ENCODE results near the gene MRPL1. TPM values are rescaled to one million over a fixed set of nuclear protein-coding genes. Genes with fewer than 3 reads are reported as not detected.

Gene MRPL1
- total RNA-seq, 2 experiments from 2014 or later, result 22.6 to 37.4 TPM

- no peak overlapping the region for H2AFZ ChIP-seq (ENCODE audit: low read length)
- ChIA-PET CTCF (ENCODE audit: unreplicated experiment) (no interaction called here), POLR2A (interaction anchor here (0.6 to 1.7 kb wide), 4 partner anchors 12 to 105 kb away, joined by 3 to 4 read pairs (median 4); no protein-coding TSS in a partner anchor)
- no peak for DNase-seq (ENCODE audit: low spot score)
- H4K20me1 ChIP-seq (ENCODE audit: insufficient read depth, low read length), result no peaks in the 10 kb centered on the region
- no peak for TF ChIP-seq CTCF (conservative IDR thresholded peaks at IDR 0.05; ENCODE audit: low read length)
- TF ChIP-seq EZH2phosphoT487 (IDR thresholded peaks at IDR 0.05; ENCODE audit: borderline replicate concordance, low read depth, low read length), result no peak
- H3K79me2 ChIP-seq (ENCODE audit: insufficient read depth, low read depth, low read length), result no peaks in the 10 kb centered on the region
- intact Hi-C loops (cut with micrococcal nuclease; ENCODE audit: unreplicated experiment), result no loop called here
- H3K4me2 ChIP-seq (ENCODE audit: low read length), result no peak overlapping the region
- no TSS peak for BruUV-seq (replicated peaks)
- no peak overlapping the region for H3K4me3 ChIP-seq (ENCODE audit: low read depth, low read length, poor library complexity, severe bottlenecking)
- H3K36me3 ChIP-seq (ENCODE audit: insufficient read depth, low read length), result no peaks in the 10 kb centered on the region
- H3K9me2 ChIP-seq (ENCODE audit: insufficient read depth, low read length), result no peaks in the 10 kb centered on the region
- H3K27ac ChIP-seq (ENCODE audit: low read depth, low read length, poor library complexity, severe bottlenecking), result no peak overlapping the region
- peaks cover 16% of the 10 kb centered on the region for H3K4me1 ChIP-seq (ENCODE audit: insufficient read depth, low read length, poor library complexity, severe bottlenecking)
- no peaks in the 10 kb centered on the region for H3K9me3 ChIP-seq (ENCODE audit: low read length)
Observed at GRCh38 chr4:77848508-77848907, 14.1 kb upstream of the MRPL1 start.

- CTCF ChIA-PET (ENCODE audit: unreplicated experiment), result no interaction called here
- Histone ChIP-seq H3K9me2 (ENCODE audit: insufficient read depth, low read length) (no peaks in the 10 kb centered on the region), H3K4me2 (ENCODE audit: low read length) (no peak overlapping the region), H3K36me3 (ENCODE audit: insufficient read depth, low read length) (no peaks in the 10 kb centered on the region), H4K20me1 (ENCODE audit: insufficient read depth, low read length) (no peaks in the 10 kb centered on the region), H2AFZ (ENCODE audit: low read length) (no peak overlapping the region), H3K27ac (ENCODE audit: low read depth, low read length, poor library complexity, severe bottlenecking) (no peak overlapping the region), H3K9me3 (ENCODE audit: low read length) (no peaks in the 10 kb centered on the region), H3K79me2 (ENCODE audit: insufficient read depth, low read depth, low read length) (no peaks in the 10 kb centered on the region), H3K4me3 (ENCODE audit: low read depth, low read length, poor library complexity, severe bottlenecking) (no peak overlapping the region), H3K4me1 (ENCODE audit: insufficient read depth, low read length, poor library complexity, severe bottlenecking) (peaks cover 13% of the 10 kb centered on the region)
- intact Hi-C loops (cut with micrococcal nuclease; ENCODE audit: unreplicated experiment), result no loop called here
- no peak for DNase-seq (ENCODE audit: low spot score)
- POLR2A ChIA-PET, result interaction anchor here (0.6 to 1.7 kb wide), 4 partner anchors 13 to 106 kb away, joined by 3 to 4 read pairs (median 4); no protein-coding TSS in a partner anchor
- TF ChIP-seq EZH2phosphoT487 (IDR thresholded peaks at IDR 0.05; ENCODE audit: borderline replicate concordance, low read depth, low read length) (no peak), CTCF (conservative IDR thresholded peaks at IDR 0.05; ENCODE audit: low read length) (no peak)
- BruUV-seq (replicated peaks), result no TSS peak
Observed at GRCh38 chr4:77849278-77849965, 13.2 kb upstream of the MRPL1 start.

- ChIA-PET POLR2A (interaction anchor here (0.9 to 2.8 kb wide), 7 partner anchors 9 to 43 kb away, joined by 3 to 10 read pairs (median 5); partner anchors contain the start of gene MRPL1), CTCF (ENCODE audit: unreplicated experiment) (no interaction called here)
- DNase-seq (ENCODE audit: low spot score), result peak; percentile 48
- no peaks in the 10 kb centered on the region for H3K9me3 ChIP-seq (ENCODE audit: low read length)
- no peak overlapping the region for H3K4me3 ChIP-seq (ENCODE audit: low read depth, low read length, poor library complexity, severe bottlenecking)
- no peaks in the 10 kb centered on the region for H3K36me3 ChIP-seq (ENCODE audit: insufficient read depth, low read length)
- H3K9me2 ChIP-seq (ENCODE audit: insufficient read depth, low read length), result no peaks in the 10 kb centered on the region
- peak overlapping the region; percentile 30 for H3K4me2 ChIP-seq (ENCODE audit: low read length)
- H2AFZ ChIP-seq (ENCODE audit: low read length), result peak overlapping the region; percentile 94
- H3K79me2 ChIP-seq (ENCODE audit: insufficient read depth, low read depth, low read length), result no peaks in the 10 kb centered on the region
- no peak for TF ChIP-seq CTCF (conservative IDR thresholded peaks at IDR 0.05; ENCODE audit: low read length)
- no peak for TF ChIP-seq EZH2phosphoT487 (IDR thresholded peaks at IDR 0.05; ENCODE audit: borderline replicate concordance, low read depth, low read length)
- intact Hi-C loops (cut with micrococcal nuclease; ENCODE audit: unreplicated experiment), result no loop called here
- no peak overlapping the region for H3K27ac ChIP-seq (ENCODE audit: low read depth, low read length, poor library complexity, severe bottlenecking)
- no TSS peak for BruUV-seq (replicated peaks)
- H4K20me1 ChIP-seq (ENCODE audit: insufficient read depth, low read length), result no peaks in the 10 kb centered on the region
- peaks cover 26% of the 10 kb centered on the region for H3K4me1 ChIP-seq (ENCODE audit: insufficient read depth, low read length, poor library complexity, severe bottlenecking)
Observed at GRCh38 chr4:77852892-77853495, 9.6 kb upstream of the MRPL1 start.
